ENCODE data around the gene RAP1GDS1.
"Not testable (repeated sequence)": the region's sequence is repeated elsewhere in the genome, so short reads cannot be mapped to it uniquely, and the experiment has no call there.

RAP1GDS1 gene

DNA sequence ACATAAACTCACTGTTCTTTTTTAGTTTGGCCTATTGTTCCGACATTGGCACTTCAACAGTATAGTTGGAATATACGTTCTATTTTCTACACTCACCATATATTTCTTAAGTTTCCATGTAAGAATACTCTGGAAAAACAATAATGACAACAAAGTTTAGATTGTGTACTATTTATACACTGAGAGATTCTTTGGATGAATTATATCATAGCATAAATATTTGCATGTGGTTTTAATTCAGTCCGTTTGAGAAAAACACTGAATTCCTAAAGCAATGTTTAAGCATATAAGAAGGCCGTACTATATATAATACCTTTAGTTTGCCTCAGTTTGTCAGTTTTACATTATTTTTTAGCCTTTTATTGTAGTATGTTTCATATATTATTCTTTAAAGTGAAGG lies 82.4 kb downstream of the RAP1GDS1 start:
- H3K4me3 Mint-ChIP-seq, result no peak overlapping the region
- H3K36me3 Mint-ChIP-seq, result peaks cover 8 to 26% of the 10 kb centered on the region in 2 donors
- H3K27me3 Mint-ChIP-seq, result no peaks in the 10 kb centered on the region
- H3K4me1 Mint-ChIP-seq, result peaks cover 3 to 11% of the 10 kb centered on the region in 2 donors
- DNase-seq, result no peak
- H3K9me3 Mint-ChIP-seq, result peaks cover 3 to 7% of the 10 kb centered on the region in 2 donors
- H3K27ac Mint-ChIP-seq, result no peak overlapping the region
- no peak for ATAC-seq (replicated peaks)

DNA sequence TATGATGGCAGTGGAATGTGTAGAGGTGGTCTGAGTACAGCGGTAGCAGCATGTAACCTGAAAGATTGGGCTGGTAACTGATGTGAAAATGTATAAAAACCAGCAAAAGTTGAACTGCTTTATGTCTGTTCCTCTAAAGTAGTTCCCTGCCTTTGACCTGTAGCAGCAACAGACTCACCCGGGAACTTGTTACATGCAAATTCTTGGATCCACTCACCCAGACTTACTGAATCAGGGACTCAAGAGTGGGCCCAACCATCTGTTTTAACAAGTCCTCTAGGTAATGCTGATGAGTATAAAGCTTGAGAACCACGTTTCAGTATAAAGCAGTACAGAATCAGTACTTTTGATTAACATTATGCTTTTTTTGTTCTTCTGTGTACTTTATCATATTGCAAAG lies 84.7 kb downstream of the RAP1GDS1 start:
- H3K4me1 Mint-ChIP-seq, result peaks cover 5 to 9% of the 10 kb centered on the region in 2 donors
- ATAC-seq (replicated peaks) (no peak), DNase-seq (no peak)
- no peak overlapping the region for H3K27ac Mint-ChIP-seq
- H3K36me3 Mint-ChIP-seq, result peaks cover 10 to 24% of the 10 kb centered on the region in 2 donors
- peaks cover 3 to 5% of the 10 kb centered on the region in 2 donors for H3K9me3 Mint-ChIP-seq
- H3K27me3 Mint-ChIP-seq, result no peaks in the 10 kb centered on the region
- no peak overlapping the region for H3K4me3 Mint-ChIP-seq

DNA sequence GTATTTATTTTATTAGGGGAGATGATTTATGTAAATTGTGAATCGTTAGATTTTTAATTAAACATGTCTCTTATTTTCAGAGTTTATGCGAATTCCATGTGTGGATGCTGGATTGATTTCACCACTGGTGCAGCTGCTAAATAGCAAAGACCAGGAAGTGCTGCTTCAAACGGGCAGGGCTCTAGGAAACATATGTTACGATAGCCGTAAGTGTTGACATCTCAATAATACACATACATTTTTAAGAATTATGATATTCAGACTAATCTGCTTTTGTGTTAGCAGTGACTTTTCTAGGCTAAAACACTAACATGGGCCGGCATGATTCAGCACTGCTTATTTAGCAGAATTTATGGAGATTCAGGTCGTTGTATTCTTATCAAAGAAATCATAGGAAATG lies 91.2 kb downstream of the RAP1GDS1 start:
- H3K9me3 Mint-ChIP-seq, result peaks cover 3 to 5% of the 10 kb centered on the region in 2 donors
- no peak overlapping the region for H3K27ac Mint-ChIP-seq
- H3K4me3 Mint-ChIP-seq, result peak overlapping the region in 1 of 2 donors; percentile 30
- peaks cover 6 to 19% of the 10 kb centered on the region in 2 donors for H3K4me1 Mint-ChIP-seq
- ATAC-seq (replicated peaks) (no peak), DNase-seq (no peak)
- peaks cover 14 to 28% of the 10 kb centered on the region in 2 donors for H3K36me3 Mint-ChIP-seq
- H3K27me3 Mint-ChIP-seq, result no peaks in the 10 kb centered on the region

DNA sequence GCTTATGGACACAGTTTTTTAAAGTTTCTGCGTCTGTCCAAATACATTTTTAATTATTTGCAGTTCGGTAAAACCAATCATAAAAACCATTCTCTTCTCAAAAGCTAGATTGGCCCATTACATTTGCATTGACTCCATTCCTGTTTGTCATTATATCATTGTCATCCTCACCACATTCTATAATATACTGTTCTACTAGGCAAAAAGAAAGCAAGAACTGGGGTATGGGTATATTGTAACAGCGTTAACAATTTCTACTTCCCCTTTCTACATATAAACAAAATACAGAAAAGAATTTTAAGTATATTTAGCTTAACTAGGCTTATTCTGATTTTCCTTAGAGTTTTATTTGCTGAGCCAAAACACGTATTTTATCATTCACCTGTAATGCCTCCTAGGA lies 91.8 kb downstream of the RAP1GDS1 start:
- peak; percentile 51 to 58 for ATAC-seq (replicated peaks)
- H3K4me3 Mint-ChIP-seq, result peak overlapping the region; percentile 29 to 30
- H3K36me3 Mint-ChIP-seq, result peaks cover 13 to 24% of the 10 kb centered on the region in 2 donors
- peaks cover 3 to 5% of the 10 kb centered on the region in 2 donors for H3K9me3 Mint-ChIP-seq
- H3K27ac Mint-ChIP-seq, result no peak overlapping the region
- DNase-seq, result no peak
- peaks cover 6 to 19% of the 10 kb centered on the region in 2 donors for H3K4me1 Mint-ChIP-seq
- H3K27me3 Mint-ChIP-seq, result no peaks in the 10 kb centered on the region

DNA sequence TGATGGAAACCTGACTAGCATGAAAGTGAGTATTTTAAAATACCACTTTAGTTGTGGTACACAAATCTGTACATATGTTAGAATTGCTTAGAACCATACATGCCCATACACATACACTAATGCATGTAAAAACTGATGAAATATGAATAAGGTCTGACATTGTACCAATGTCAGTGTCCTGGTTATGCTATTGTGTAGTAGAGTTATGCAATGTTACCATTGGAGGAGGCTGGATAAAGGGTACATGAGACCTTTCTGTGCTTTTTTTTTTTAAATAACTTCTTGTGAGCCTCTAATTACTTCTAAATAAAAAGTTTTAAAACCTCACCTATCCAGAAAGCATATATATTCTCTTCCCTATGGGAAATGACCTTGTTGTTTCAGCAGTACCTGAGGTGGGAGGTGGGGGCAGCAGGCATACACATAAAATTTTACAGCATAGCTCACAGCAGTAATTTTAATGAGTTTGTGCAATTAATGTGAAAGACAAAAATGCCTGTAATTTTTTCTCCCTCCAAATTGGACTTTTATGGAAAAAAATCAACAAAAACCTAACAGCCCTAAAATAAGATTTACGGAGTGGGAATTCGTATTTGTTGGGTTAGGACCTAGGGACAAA lies 97.6 kb downstream of the RAP1GDS1 start:
- Mint-ChIP-seq H3K9me3 (no peaks in the 10 kb centered on the region), H3K27me3 (no peaks in the 10 kb centered on the region), H3K36me3 (peaks cover 11 to 17% of the 10 kb centered on the region in 2 donors), H3K27ac (no peak overlapping the region), H3K4me3 (no peak overlapping the region), H3K4me1 (peaks cover 0 to 10% of the 10 kb centered on the region in 2 donors)
- ATAC-seq (replicated peaks) (no peak), DNase-seq (no peak)

DNA sequence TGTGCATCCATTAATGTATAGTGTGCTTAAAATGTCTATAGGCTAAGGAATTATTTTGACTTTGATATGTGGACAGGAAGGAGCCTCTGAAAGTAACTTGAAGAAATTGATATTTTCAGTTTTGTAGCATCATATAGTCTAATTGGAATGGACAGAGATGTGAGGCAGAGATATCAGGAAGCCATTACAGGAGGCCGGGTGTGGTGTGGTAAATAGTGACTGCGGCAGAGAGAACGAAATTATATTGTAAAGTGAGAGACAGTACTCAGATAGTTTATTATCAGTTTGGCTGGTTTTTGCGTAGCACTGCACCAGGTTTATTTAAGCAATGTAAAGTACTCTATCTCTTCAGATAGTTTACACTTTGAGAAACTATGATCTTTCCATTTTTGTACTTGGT lies 98.5 kb downstream of the RAP1GDS1 start:
- no peak overlapping the region for H3K4me3 Mint-ChIP-seq
- H3K9me3 Mint-ChIP-seq, result no peaks in the 10 kb centered on the region
- H3K4me1 Mint-ChIP-seq, result peaks cover 0 to 10% of the 10 kb centered on the region in 2 donors
- ATAC-seq (replicated peaks) (no peak), DNase-seq (no peak)
- no peaks in the 10 kb centered on the region for H3K27me3 Mint-ChIP-seq
- no peak overlapping the region for H3K27ac Mint-ChIP-seq
- peaks cover 11 to 22% of the 10 kb centered on the region in 2 donors for H3K36me3 Mint-ChIP-seq

DNA sequence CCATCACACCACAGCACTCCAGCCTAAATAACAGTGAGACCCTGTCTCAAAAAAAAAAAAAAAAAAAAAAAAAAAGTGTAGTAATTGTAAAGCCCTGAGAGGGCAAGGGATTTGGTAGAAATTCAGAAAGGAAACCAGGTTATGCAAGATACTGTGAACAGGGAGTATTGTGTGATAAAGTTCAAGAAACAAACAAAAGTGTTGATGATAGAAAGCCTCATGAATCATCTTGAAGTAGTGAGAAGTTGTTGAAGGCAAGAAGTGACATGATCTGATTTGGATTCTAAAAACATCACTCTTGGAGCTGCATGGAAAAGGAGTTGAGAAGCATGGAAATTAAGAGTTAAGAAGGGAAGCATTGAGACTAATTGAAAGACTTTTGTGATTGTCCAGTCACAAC lies 102.2 kb downstream of the RAP1GDS1 start:
- no peak for DNase-seq
- peaks cover 36 to 57% of the 10 kb centered on the region in 2 donors for H3K36me3 Mint-ChIP-seq
- H3K4me3 Mint-ChIP-seq, result no peak overlapping the region

DNA sequence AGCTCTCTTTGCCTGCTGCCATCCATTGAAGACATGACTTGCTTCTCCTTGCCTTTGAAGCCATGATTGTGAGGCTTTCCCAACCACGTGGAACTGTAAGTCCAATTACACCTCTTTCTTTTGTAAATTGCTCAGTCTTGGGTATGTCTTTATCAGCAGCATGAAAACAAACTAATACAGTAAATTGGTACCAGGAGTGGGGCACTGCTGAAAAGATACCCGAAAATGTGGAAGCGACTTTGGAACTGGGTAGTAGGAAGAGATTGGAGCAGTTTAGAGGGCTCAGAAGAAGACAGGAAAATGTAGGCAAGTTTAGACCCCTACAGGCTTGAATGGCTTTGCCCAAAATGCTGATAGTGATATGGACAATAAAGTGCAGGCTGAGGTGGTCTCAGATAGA lies 105.1 kb downstream of the RAP1GDS1 start:
- not testable (repeated sequence) for ATAC-seq (replicated peaks); H3K27ac Mint-ChIP-seq; DNase-seq; H3K27me3 Mint-ChIP-seq; H3K4me3 Mint-ChIP-seq; H3K4me1 Mint-ChIP-seq
- Mint-ChIP-seq H3K9me3 (peaks cover 13 to 17% of the 10 kb centered on the region in 2 donors), H3K36me3 (peaks cover 52 to 75% of the 10 kb centered on the region in 2 donors)

More for the DNA sequence above, 102.2 kb downstream of the RAP1GDS1 start:
- peaks cover 13 to 14% of the 10 kb centered on the region in 2 donors for H3K9me3 Mint-ChIP-seq
- H3K27ac Mint-ChIP-seq, result no peak overlapping the region
- H3K4me1 Mint-ChIP-seq, result peaks cover 2 to 10% of the 10 kb centered on the region in 2 donors
- ATAC-seq (replicated peaks), result no peak
- H3K27me3 Mint-ChIP-seq, result no peaks in the 10 kb centered on the region

DNA sequence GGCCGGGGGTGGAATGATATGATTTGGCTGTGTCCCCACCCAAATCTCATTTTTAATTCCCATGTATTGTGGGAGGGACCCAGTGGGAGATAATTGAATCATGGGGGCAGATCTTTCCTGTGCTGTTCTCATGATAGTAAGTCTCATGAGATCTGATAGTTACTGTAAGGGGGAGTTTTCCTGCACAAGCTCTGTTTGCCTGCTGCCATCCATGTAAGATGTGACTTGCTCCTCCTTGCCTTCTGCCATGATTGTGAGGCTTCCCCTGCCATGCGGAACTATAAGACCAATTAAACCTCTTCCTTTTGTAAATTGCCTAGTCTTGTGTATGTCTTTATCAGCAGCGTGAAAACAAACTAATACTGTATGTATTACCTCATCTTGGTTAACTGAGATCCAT lies 106.8 kb downstream of the RAP1GDS1 start:
- H3K4me3 Mint-ChIP-seq; ATAC-seq (replicated peaks); DNase-seq; H3K27me3 Mint-ChIP-seq; H3K4me1 Mint-ChIP-seq; H3K27ac Mint-ChIP-seq: not testable (repeated sequence)
- peaks cover 13 to 17% of the 10 kb centered on the region in 2 donors for H3K9me3 Mint-ChIP-seq
- peaks cover 47 to 74% of the 10 kb centered on the region in 2 donors for H3K36me3 Mint-ChIP-seq

DNA sequence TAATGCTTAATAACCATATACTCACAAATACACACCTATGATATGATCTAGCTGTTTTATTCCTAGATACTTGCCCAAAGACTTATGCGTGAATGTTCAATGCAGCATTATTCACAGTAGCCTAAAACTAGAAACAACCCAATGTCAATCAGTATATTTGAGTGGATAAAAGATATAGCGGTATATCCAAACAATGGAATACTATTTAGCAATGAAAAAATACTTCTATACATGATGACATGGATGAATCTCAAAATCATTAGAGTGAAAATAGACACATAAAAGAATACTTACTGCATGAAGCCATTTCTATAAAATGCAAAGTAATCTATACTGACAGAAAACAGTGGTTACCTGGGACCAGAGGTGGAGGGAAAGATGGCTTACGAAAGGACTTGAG lies 108.1 kb downstream of the RAP1GDS1 start:
- no peaks in the 10 kb centered on the region for H3K27me3 Mint-ChIP-seq
- H3K36me3 Mint-ChIP-seq, result peaks cover 49 to 75% of the 10 kb centered on the region in 2 donors
- no peak for ATAC-seq (replicated peaks)
- peaks cover 0 to 4% of the 10 kb centered on the region in 2 donors for H3K4me1 Mint-ChIP-seq
- H3K27ac Mint-ChIP-seq, result no peak overlapping the region
- H3K4me3 Mint-ChIP-seq, result no peak overlapping the region
- peaks cover 13 to 17% of the 10 kb centered on the region in 2 donors for H3K9me3 Mint-ChIP-seq
- no peak for DNase-seq

DNA sequence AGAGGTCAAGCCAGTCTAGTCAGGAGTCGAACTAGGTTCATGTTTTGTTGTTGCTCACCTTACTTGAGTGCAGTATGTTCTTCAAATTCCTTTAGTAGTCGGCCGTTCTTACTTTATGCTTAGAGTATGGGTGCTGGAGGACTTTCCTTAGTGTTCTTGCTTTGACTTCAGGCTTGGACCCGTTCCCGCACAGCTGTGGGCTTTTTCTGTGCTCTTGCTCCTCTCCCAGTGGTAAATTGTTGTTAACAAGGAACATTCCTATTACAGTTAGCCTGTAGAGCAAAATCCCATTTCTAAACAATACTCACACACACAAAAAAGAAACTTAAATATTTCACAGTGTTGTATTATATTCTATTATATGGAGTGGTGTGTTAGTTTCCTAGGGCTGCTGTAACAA lies 113.5 kb downstream of the RAP1GDS1 start:
- no peak for ATAC-seq (replicated peaks)
- Mint-ChIP-seq H3K9me3 (no peaks in the 10 kb centered on the region), H3K27me3 (no peaks in the 10 kb centered on the region), H3K27ac (no peak overlapping the region), H3K4me3 (no peak overlapping the region), H3K36me3 (peaks cover 23 to 35% of the 10 kb centered on the region in 2 donors), H3K4me1 (peaks cover 5 to 12% of the 10 kb centered on the region in 2 donors)
- no peak for DNase-seq

DNA sequence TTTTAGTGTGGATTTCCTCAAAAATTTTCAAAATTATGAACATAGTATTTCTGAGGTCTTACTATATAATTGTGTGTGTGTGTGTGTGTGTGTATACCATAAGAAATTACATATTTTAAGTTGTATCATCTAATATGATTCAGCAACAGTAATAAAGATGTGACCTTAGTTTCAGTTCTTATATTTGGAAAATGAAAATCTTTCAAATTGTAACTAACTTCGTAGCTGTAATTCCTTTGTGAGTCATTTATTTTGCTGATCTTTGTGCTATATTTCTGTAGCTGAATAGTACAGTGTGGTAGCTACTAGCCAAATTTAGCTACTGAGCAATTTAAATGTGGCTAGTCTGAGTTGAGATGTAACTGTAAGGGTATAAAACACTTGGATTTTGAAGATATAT lies 116.4 kb downstream of the RAP1GDS1 start:
- DNase-seq, result no peak
- Mint-ChIP-seq H3K27me3 (no peaks in the 10 kb centered on the region), H3K36me3 (peaks cover 11 to 19% of the 10 kb centered on the region in 2 donors), H3K4me3 (no peak overlapping the region), H3K27ac (no peak overlapping the region), H3K9me3 (no peaks in the 10 kb centered on the region), H3K4me1 (peaks cover 7 to 18% of the 10 kb centered on the region in 2 donors)
- peak; percentile 71 to 72 for ATAC-seq (replicated peaks)

DNA sequence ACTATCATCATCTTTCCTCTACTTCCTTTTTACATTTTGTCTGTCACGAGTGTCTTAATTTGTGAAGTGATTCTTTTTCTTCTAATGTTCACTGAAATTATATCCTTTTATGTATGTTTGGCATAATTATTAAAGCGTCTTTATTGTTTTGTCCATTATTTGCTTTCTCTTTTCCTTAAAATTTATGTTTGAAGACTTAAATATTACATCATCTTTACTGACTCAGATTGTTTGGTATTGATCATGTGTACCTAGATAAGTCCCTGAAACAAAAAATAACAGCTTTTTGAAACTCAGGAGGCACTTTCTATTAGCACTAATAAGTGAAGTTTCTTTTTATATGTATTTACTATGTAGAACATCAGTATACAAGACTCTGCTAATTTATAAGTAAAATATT lies 120.1 kb downstream of the RAP1GDS1 start:
- no peaks in the 10 kb centered on the region for H3K27me3 Mint-ChIP-seq
- no peak overlapping the region for H3K4me3 Mint-ChIP-seq
- ATAC-seq (replicated peaks), result no peak
- H3K27ac Mint-ChIP-seq, result peak overlapping the region; percentile 7
- no peak for DNase-seq
- peaks cover 6 to 17% of the 10 kb centered on the region in 2 donors for H3K4me1 Mint-ChIP-seq
- no peaks in the 10 kb centered on the region for H3K9me3 Mint-ChIP-seq
- H3K36me3 Mint-ChIP-seq, result peaks cover 0 to 6% of the 10 kb centered on the region in 2 donors

DNA sequence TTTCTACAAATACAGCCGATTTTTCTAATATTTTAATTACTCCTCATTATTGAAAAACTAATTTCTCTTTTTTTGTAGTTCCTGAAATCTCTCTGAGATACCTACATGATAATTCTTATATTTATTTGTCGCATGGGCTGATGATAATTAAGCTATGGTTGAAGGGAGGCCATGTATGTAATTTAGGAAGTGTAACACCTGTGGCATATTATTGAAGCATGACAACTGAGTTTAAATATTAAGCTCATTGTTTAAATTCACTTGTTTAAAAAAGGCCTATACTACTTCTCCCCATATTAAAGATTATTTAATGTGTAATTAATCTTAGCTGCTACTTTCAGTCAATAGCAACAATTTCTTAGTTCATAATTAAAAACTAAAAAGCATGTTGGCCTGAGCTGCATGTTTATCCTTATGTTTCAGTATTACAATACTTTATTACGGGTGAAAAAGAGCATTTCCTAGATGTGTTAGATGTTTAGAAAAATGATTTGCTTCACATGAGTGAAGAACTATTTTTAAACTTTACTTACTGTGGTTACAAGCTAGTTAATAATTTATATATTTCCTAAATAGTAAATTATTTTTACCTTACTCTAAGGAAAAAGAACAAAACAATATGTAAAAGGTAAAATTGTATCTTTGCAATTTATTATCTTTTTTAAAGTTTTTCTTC lies 122.4 kb downstream of the RAP1GDS1 start:
- H3K36me3 Mint-ChIP-seq, result peaks cover 1 to 16% of the 10 kb centered on the region in 2 donors
- no peak overlapping the region for H3K27ac Mint-ChIP-seq
- ATAC-seq (replicated peaks) (no peak), DNase-seq (no peak)
- H3K4me1 Mint-ChIP-seq, result peaks cover 6 to 11% of the 10 kb centered on the region in 2 donors
- H3K9me3 Mint-ChIP-seq, result no peaks in the 10 kb centered on the region
- H3K27me3 Mint-ChIP-seq, result no peaks in the 10 kb centered on the region
- H3K4me3 Mint-ChIP-seq, result no peak overlapping the region

DNA sequence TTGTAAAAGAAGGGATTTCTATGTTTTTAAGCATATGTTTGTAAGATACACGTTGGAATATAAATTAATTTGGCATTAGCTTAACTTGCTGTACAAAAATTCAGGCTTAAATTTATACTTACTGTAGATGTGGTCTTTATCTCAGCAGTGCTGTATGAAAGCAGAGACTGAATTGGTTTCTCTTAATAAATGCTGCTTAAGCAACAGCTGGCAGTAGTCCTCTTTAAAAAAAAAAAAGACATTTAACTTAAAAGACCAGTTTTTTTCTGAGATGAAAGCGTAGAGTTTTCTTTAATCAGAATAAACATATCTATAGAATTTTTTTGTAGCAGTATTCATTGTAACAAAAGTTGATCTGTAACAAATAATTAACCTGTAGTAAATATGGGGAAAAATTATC lies 124.6 kb downstream of the RAP1GDS1 start:
- H3K4me3 Mint-ChIP-seq, result no peak overlapping the region
- H3K27ac Mint-ChIP-seq, result no peak overlapping the region
- no peak for ATAC-seq (replicated peaks)
- peaks cover 3 to 20% of the 10 kb centered on the region in 2 donors for H3K36me3 Mint-ChIP-seq
- H3K27me3 Mint-ChIP-seq, result no peaks in the 10 kb centered on the region
- no peak for DNase-seq
- H3K4me1 Mint-ChIP-seq, result peaks cover 4 to 11% of the 10 kb centered on the region in 2 donors
- no peaks in the 10 kb centered on the region for H3K9me3 Mint-ChIP-seq
